HG03342 (cell line): ENCODE data around the gene HJV.

ENCODE experiments used
- ATAC-seq: cut with Tn5 transposase; IDR thresholded peaks from one replicate; pipeline ENCODE4 v1.9.1; 2021; ENCODE audit warnings: mild to moderate bottlenecking, moderate library complexity; ENCODE audit not compliant: unreplicated experiment

HJV gene

GRCh38 chr1:145994391-145995120 is 27.0 kb downstream of the HJV start:
- ATAC-seq, result no peak

DNA sequence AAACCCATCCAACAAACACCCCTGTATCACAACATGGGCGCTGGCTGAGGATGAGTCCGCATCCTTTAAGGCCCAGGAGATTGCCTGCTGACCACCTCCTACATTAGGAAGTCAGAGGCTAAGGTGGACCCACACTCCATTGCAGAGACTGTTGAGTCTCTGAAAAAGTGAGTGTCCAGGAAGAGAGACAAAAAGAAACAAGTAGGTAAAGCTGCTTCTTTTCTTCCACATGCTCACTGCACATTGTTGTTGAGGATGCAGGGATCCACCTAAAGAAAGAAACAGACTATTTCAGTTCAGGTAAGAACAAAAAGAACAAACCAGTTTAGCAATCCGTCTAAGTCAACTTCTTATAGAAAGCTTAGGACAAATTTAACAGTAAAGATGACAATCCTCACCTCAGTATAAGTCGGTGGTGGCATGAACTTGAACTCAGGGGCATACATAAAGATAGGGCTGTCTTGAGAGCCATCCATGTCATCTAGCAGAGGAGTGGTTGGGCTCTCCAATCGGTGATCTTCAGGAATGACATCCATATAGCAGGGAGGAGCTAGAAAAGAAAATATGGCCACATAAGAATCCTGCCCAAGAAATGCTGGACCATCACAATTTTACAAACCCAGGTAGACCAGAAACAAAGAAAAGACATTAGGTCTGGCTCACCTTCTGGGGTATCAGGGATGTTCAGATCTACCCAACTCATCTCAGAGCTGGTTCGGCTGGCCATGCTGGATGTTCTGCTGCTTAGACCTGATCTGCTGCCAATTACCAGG is 27.7 kb downstream of the HJV start:
- no peak for ATAC-seq

DNA sequence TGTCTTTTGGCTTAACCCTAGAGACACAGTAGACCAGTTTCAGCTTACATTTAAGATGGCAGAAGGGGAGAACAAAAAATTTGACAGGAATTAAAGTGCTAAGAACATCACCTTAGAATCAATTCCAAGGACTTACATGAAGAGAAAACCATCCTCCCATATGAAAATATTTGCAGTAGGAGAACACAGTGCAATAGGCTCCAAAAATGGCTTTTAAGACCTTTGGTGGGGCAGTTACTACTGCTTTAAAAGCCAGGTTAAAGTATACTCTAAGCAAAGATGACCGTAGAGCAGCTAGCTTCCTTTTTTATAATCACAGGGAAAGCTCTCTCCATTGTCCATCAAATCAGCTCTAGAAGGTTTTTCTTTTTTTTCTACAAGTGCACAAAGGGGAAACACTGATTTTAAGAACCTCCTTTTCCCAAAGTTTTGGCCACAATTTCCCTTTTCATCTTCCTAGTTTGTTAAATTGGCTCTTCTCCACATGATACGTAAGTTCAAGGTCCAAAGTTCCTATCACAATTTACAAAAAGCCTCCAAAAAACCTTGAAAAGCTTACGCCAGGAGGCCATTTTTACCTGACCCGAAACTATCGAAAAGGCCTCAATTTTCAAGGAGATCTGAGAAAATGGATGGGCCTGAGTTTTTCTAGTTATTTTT is 28.4 kb downstream of the HJV start:
- no peak for ATAC-seq

DNA sequence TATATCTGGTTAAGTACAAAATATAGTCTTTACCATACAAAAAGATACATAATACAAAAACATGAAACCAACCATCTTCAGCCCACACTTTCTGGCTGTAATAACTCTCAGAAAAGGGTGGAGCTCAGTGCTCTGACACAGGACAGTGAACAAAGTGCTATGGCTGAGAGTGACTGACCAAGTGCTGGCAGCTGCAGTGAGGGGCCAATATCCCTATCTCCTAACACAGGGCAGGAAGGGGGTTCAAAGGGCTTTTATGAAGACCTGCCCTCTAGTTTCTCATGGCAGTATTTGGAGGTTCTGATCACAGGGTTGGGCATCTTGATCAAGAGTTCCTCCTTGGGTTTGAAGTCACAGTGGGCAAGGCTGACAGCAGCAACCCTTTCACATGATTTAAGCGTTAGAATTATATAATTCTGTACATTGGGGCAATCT is 29.0 kb downstream of the HJV start:
- no peak for ATAC-seq

DNA sequence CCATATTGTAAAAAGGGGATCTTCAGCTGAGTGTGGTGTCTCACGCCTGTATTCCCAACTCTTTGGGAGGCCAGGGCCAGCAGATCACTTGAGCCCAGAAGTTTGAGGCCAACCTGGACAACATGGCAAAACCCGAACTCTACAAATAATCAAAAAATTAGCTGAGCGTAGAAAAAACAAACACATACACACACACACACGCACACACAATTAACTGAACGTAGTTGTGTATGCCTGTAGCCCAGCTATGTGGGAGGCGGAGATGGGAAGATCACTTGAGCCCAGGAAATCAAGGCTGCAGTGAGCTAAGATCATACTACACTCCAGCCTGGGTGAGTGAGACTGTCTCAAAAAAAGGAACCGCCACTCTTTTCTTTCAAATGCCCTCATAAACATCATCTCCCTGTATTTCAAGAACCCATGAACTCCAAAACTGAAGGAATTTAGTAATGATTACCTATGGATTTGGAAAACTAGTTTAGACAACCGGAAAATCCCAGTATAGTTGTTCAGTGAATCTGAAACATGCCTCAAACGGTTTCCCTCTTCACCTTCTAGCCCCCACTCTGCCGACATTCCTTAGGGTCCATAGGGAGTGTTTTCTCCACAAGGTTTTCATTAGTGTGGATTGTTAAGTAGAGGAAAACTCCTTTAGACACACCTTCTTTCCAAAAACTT is 29.7 kb downstream of the HJV start:
- ATAC-seq, result no peak

- no peak for ATAC-seq
These were observed 31.2 kb downstream of the HJV start for GRCh38 chr1:145990249-145990855.

DNA sequence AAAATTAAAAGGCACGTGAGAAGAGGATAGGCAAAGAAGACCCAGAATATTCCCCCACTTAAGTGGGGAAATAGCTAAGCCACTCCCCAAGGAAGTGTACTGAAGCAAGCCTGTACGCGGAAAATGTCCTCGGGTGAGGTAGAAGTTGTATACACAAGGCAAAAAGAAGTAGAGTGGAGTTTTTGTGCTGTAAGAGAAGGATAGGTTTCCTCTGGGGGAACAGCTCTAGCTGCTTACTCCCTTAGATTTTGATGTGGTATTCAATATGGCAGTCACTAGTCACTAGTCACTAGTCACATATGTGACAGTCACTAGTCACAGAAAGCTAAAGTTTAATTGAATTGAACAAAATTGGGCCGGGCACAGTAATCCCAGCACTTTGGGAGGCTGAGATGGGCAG is 32.8 kb downstream of the HJV start:
- no peak for ATAC-seq

DNA sequence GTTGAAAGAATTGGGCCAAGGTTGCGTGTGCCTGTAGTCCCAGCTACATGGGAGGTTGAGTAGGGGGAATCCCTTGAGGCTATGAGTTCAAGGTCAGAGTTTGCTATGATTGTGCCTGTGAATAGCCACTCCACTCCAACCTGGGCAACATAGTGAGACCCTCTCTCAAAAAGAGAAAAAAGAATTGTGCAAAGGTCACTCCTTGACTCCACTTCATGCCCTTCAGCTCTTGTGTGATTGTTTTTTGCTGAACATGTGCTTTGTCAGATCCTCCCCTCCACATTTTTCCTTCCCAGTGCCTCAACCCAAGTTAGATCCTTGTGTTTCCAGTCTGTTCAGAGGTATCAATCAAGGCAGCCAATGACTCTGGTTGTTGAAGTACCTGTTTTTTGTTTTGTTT is 33.6 kb downstream of the HJV start:
- no peak for ATAC-seq

DNA sequence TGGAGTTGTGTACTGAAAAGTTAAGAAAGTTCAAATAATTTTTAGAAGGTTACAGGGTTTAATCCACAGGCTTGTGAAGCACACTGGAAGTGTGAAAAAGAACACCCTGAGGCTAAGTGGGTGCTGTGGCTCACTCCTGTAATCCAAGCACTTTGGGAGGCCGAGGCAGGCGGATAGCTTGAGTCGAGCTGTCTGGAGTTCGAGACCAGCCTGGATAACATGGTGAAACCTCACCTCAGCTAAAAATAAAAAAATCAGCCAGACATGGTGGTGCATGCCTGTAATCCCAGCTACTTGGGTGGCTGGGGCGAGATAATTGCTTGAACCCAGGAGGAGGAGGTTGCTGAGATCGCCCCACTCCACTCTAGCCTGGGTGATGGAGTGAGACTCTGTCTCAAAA is 35.0 kb downstream of the HJV start:
- ATAC-seq, result no peak

DNA sequence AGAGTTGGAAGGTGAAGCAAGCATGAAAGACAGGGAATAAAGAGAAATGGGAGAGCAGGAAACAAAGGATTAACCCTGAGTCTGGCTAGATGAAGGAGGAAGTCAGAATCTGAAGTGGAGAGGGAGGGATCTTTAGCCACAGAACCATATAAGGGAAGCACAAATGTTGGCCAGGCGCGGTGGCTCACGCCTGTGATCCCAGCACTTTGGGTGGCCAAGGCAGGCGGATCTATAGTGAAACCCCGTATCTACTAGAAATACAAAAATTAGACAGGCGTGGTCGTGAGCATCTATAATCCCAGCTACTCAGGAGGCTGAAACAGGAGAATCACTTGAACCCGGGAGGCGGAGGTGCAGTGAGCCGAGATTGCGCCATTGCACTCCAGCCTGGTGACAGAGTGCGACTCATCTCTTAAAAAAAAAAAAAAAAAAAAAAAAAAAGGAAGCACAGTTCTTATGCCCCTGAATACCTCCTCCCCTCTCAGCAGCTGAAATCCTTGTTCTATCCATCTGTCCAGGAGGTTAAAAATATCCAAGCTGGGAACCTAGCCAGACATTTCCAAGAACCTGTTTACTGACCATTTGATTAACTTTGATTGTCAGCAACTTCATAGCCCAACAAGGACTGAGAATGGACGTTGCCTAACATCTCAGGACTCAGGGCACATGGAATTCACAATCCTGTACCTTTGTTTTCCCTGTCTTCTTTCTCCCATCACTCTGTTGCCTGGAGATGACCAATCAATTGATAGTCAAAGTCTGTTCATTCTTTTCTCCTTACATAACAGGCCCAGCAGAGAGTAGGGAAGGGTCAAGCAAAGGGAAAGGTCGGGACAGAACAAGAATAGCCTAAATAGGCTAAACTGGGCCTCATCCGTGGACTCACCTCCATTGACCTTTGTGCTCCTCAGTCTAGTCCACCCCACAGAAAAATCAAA is 35.8 kb downstream of the HJV start:
- ATAC-seq, result no peak

DNA sequence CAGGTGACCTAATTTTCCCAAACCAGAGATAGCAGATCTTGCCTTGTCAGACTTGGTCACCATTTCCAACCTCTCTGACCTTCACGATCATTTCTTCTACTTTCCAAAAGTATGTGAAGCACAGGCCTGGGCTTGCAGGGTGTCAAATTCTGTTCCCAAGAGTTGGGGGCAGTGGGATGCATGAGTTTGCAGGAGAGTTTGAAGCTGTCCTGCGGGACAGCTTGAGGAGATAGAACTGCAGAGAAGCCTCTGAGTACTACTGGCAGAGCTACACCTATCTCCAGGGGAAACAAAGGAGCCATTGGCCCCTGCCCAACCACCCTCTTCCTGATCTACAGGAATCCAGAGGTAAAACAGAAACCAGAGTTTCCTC is 36.4 kb downstream of the HJV start:
- no peak for ATAC-seq

DNA sequence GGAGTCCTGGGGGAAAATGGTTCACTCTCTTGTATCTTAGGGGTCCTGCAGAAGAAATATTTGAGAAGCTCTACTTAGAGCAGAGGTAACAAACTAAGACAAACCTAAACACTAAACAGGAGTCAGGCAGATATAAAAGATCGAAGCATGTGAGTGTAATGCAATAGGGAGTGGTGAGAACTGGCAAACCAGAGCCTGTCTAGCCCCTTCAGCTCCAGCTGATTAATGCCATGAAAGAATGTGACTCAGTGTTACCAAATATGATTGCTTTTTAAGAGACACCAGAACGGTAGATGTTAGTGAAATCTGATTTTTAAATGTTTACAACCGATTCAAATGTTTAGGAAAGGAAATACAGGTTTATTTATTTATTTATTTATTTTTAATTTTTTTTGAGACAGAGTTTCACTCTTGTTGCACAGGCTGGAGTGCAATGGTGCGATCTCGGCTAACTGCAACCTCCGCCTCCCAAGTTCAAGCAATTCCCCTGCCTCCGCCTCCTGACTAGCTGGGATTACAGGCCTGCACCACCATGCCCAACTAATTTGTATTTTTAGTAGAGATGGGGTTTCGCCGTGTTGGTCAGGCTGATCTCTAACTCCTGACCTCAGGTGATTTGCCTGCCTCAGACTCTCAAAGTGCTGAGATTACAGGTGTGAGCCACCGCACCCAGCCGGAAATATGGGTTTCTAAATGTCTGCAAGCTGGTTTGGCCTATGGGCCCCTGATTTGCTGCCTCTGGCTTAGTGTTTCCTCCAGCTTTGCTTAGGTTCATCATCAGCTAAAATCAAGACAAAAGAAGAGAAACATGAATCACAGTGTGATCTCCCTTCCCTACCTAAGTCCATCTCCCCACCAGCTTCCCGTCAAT is 37.3 kb downstream of the HJV start:
- no peak for ATAC-seq

- no peak for ATAC-seq
These were observed 38.3 kb downstream of the HJV start for GRCh38 chr1:145983206-145983675.

GRCh38 chr1:145982010-145982723 is 39.4 kb downstream of the HJV start:
- ATAC-seq, result no peak

GRCh38 chr1:145980457-145980994 is 41.0 kb downstream of the HJV start:
- no peak for ATAC-seq

DNA sequence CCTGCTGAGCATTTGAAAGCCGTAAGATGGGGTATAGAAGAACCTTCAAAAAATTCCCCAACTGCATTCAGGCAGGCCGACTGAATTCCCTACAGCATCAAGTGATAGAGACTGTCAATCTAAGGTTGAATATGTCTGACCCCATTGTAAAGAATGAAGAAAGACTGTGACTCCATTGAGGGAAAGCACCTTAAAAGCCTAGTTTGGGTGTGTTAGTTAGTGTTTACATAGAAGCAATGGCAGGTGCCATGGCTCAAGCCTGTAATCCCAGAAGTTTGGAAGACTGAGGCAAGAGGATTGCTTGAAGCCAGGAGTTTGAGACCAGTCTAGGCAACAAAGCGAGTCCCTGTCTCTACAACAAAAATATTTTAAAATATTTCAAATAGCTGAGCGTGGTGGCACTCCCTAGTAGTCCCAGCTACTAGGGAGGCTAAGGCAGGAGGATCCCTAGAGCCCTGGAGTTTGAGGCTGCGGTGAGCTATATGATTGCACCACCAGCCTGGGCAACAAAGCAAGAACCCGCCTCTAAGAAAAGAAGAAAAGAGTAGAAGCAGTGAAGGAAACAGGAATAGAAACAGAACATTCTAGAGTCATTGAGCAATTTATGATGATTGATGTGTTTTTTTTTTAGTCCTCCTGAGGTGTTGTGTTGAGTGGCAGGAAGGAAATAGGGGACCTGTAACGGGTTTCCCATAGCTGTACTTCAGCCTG is 41.6 kb downstream of the HJV start:
- no peak for ATAC-seq
